GM23338 (cell line): ENCODE results near the gene IRF5. TPM values are rescaled to one million over a fixed set of nuclear protein-coding genes. Genes with fewer than 3 reads are reported as not detected.

ENCODE experiments used
- ATAC-seq: fragments of 200-7000 bp; cut with Tn5 transposase; 3 replicates; pipeline ENCODE4 v1.9.1; 2020
- DNase-seq: peaks from one replicate; pipeline ENCODE4 v3.0.0-alpha.2; 2015; ENCODE audit warnings: low spot score
- H2AFZ ChIP-seq: fragments of 200-600 bp; sonication (generic); 2 replicates; pipeline ENCODE4 v1.8.0; 2016; ENCODE audit warnings: antibody characterized with exemption, mild to moderate bottlenecking, moderate library complexity
- H3F3A ChIP-seq: fragments of 200-600 bp; sonication (generic); replicated peaks from 2 replicates; pipeline ENCODE4 v1.8.0; 2017; ENCODE audit warnings: antibody characterized with exemption, mixed run types, low read depth
- H3K27ac ChIP-seq: fragments of 200-600 bp; sonication (generic); 2 replicates; pipeline ENCODE4 v1.6.1; 2016; ENCODE audit warnings: low read depth
- H3K27me3 ChIP-seq: fragments of 200-600 bp; sonication (generic); 2 replicates; pipeline ENCODE4 v1.8.0; 2016; ENCODE audit warnings: mild to moderate bottlenecking, mixed run types, moderate library complexity; ENCODE audit not compliant: insufficient read depth
- H3K36me3 ChIP-seq: fragments of 200-600 bp; sonication (generic); 2 replicates; pipeline ENCODE4 v1.8.0; 2016; ENCODE audit warnings: mild to moderate bottlenecking; ENCODE audit not compliant: insufficient read depth
- H3K4me1 ChIP-seq: fragments of 200-600 bp; sonication (generic); 2 replicates; pipeline ENCODE4 v1.8.0; 2016; ENCODE audit warnings: mild to moderate bottlenecking, moderate library complexity; ENCODE audit not compliant: insufficient read depth
- H3K4me2 ChIP-seq: fragments of 200-600 bp; sonication (generic); 2 replicates; pipeline ENCODE4 v1.7.1; 2017; ENCODE audit warnings: mixed run types
- H3K4me3 ChIP-seq: fragments of 200-600 bp; sonication (generic); 2 replicates; pipeline ENCODE4 v1.6.1; 2016; ENCODE audit warnings: mixed run types
- H3K79me2 ChIP-seq: fragments of 200-600 bp; sonication (generic); replicated peaks from 2 replicates; pipeline ENCODE4 v1.8.0; 2017; ENCODE audit warnings: mild to moderate bottlenecking; ENCODE audit not compliant: insufficient read depth
- H3K9me2 ChIP-seq: fragments of 200-600 bp; sonication (generic); 2 replicates; pipeline ENCODE4 v1.8.0; 2017; ENCODE audit not compliant: insufficient read depth
- H4K20me1 ChIP-seq: fragments of 200-600 bp; sonication (generic); replicated peaks from 2 replicates; pipeline ENCODE4 v1.8.0; 2017; ENCODE audit warnings: mild to moderate bottlenecking; ENCODE audit not compliant: insufficient read depth
- H3K27ac Mint-ChIP-seq: 2 replicates; pipeline ENCODE4 v1.8.0; 2020; ENCODE audit warnings: inconsistent platforms, mild to moderate bottlenecking, moderate library complexity, mixed read lengths
- H3K27me3 Mint-ChIP-seq: 3 replicates; pipeline ENCODE4 v1.8.0; 2022; ENCODE audit warnings: low read depth, mild to moderate bottlenecking, moderate library complexity, mixed read lengths, inconsistent platforms; ENCODE audit not compliant: insufficient read depth, poor library complexity
- H3K36me3 Mint-ChIP-seq: 3 replicates; pipeline ENCODE4 v1.8.0; 2021; ENCODE audit warnings: low read depth, mild to moderate bottlenecking, inconsistent platforms, moderate library complexity, mixed read lengths
- H3K4me1 Mint-ChIP-seq: 3 replicates; pipeline ENCODE4 v1.8.0; 2020; ENCODE audit warnings: mild to moderate bottlenecking, inconsistent platforms, mixed read lengths
- H3K4me3 Mint-ChIP-seq: 3 replicates; pipeline ENCODE4 v1.8.0; 2021; ENCODE audit warnings: moderate library complexity, mild to moderate bottlenecking, inconsistent platforms, mixed read lengths
- H3K9me3 Mint-ChIP-seq: 3 replicates; pipeline ENCODE4 v1.8.0; 2020; ENCODE audit warnings: moderate library complexity, mild to moderate bottlenecking, inconsistent platforms, mixed read lengths
- CREB1 ChIP-seq: fragments of 250-450 bp; sonication (Bioruptor Pico); IDR thresholded peaks from 2 replicates; pipeline ENCODE4 v1.5.0; 2020; ENCODE audit warnings: low read depth, mild to moderate bottlenecking, moderate library complexity
- CTCF ChIP-seq, 2 experiments: fragments of 200-600 bp in 1 of 2; sonication (generic) in 1 of 2; conservative IDR thresholded peaks; 2 replicates each; pipeline versions ENCODE4 v1.5.1 to v1.6.1; 2016 to 2017; ENCODE audit warnings: antibody characterized with exemption in 2 of 2, low read depth in 2 of 2, mild to moderate bottlenecking in 2 of 2, moderate library complexity in 1 of 2
- ETS1 ChIP-seq: IDR thresholded peaks from 2 replicates; pipeline ENCODE4 v1.6.1; 2016; ENCODE audit warnings: antibody characterized with exemption
- EZH2phosphoT487 ChIP-seq: fragments of 200-600 bp; sonication (generic); IDR thresholded peaks from one replicate; pipeline ENCODE4 v1.8.1; 2018; ENCODE audit warnings: antibody characterized with exemption; ENCODE audit not compliant: unreplicated experiment
- NANOG ChIP-seq: IDR thresholded peaks from 2 replicates; pipeline ENCODE4 v1.6.1; 2016; ENCODE audit warnings: antibody characterized with exemption, borderline replicate concordance
- STAT1 ChIP-seq: IDR thresholded peaks from one replicate; pipeline ENCODE4 v1.6.1; 2016; ENCODE audit warnings: antibody characterized with exemption; ENCODE audit not compliant: unreplicated experiment
- ZNF114 ChIP-seq: fragments of 250-450 bp; sonication (Bioruptor Pico); IDR thresholded peaks from 2 replicates; pipeline ENCODE4 v1.5.0; 2020; ENCODE audit warnings: mild to moderate bottlenecking, moderate library complexity
- ZNF462 ChIP-seq: fragments of 250-450 bp; sonication (Bioruptor Pico); IDR thresholded peaks from 2 replicates; pipeline ENCODE4 v1.5.0; 2020; ENCODE audit warnings: mild to moderate bottlenecking, moderate library complexity
- polyA plus RNA-seq: library from polyadenylated mRNA; unstranded; fragments of >200 nt; fragmentation: Nextera tagmentation; extraction: Ambion mirVana; gene quantifications from 2 replicates; pipeline ENCODE4 v1.2.1, GENCODE V29; 2016
- total RNA-seq: library from RNA; depleted of rRNA; stranded (reverse); fragments of >200 nt; shearing (Covaris generic); gene quantifications from 2 replicates; pipeline ENCODE4 v1.2.3, GENCODE V29; 2014
- TF ChIP-seq, protein P1 (sequence below): IDR thresholded peaks from one replicate; pipeline ENCODE4 v1.6.1; 2018; ENCODE audit warnings: antibody characterized with exemption; ENCODE audit not compliant: unreplicated experiment

Gene IRF5
- total and polyA plus RNA-seq, 2 experiments from 2014 or later = 0.37 to 3.7 TPM

DNA sequence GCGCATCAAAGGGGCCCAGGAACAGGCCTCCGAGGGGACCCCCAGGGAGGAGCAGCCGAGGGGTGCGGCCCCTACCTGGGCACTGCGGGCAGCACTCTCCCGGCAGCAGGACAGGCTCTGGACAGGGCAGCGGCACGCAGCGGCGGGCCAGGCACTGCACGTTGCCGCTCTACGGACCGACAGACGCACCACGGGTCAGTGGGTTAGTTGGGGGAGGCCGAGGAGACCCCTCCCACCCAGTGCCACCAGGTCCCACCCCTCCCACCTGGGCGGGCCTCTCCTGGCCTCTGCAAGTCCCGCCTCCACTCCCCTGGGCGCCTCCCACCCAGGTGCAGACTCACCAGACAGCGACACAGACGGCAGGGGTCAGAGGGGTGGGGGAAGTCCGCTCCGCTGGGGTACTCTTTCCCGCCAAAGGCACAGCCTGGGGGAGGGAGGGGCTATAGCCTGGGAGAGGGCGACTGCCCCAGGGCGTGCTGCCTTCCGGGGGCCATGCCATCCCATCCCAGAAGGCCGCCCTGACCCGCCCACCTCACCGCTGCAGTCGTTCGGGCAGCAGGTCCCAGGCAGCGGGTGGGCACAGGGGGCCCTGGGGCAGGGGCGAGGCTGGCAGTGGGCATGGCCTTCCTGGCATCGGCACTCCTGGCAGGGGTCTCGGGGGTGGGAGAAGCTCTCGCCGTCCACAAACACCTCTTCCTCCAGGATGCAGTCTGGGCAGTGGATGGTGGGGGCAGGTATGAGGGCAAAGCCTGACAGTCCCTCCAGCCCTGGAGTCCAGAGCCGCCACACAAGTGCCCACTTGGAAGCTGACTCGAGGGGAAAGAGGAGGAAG is 46.4 kb upstream of the IRF5 start (continued):
- TF ChIP-seq ZNF462 = no peak

GRCh38 chr7:128891942-128892269 is 45.8 kb upstream of the IRF5 start:
- Mint-ChIP-seq H3K27me3 (peaks cover 9% of the 10 kb centered on the region), H3K27ac (no peak overlapping the region), H3K4me1 (no peaks in the 10 kb centered on the region; the same call in 2 of the 3 replicates), H3K36me3 (no peaks in the 10 kb centered on the region), H3K4me3 (peak overlapping the region; percentile 47), H3K9me3 (no peaks in the 10 kb centered on the region; the same call in 2 of the 3 replicates)
- Histone ChIP-seq H3K4me3 (no peak overlapping the region), H3K4me1 (peaks cover 12% of the 10 kb centered on the region; the same call in 1 of the 2 replicates), H3K9me2 (no peaks in the 10 kb centered on the region), H3K4me2 (0 out of 2 replicates have a peak overlapping the region, but pooled peaks have one; percentile 78), H4K20me1 (no peaks in the 10 kb centered on the region), H3F3A (0 out of 2 replicates have a peak, but pooled peaks cover 7% of the 10 kb centered on the region), H3K36me3 (no peaks in the 10 kb centered on the region), H3K79me2 (no peaks in the 10 kb centered on the region), H3K27me3 (peaks cover 10% of the 10 kb centered on the region; the same call in 1 of the 2 replicates), H3K27ac (no peak overlapping the region), H2AFZ (no peak overlapping the region; the same call in 1 of the 2 replicates)
- DNase-seq (no peak), ATAC-seq (no peak)
- TF ChIP-seq STAT1 (no peak), CTCF (conservative IDR thresholded peaks at IDR 0.05; ENCODE audit: low read depth in 2 of 2) (no peak), ZNF114 (CRISPR knock-in tag) (no peak), ETS1 (no peak), NANOG (no peak), CREB1 (CRISPR knock-in tag) (no peak), EZH2phosphoT487 (no peak)
- TF ChIP-seq, protein P1, sequence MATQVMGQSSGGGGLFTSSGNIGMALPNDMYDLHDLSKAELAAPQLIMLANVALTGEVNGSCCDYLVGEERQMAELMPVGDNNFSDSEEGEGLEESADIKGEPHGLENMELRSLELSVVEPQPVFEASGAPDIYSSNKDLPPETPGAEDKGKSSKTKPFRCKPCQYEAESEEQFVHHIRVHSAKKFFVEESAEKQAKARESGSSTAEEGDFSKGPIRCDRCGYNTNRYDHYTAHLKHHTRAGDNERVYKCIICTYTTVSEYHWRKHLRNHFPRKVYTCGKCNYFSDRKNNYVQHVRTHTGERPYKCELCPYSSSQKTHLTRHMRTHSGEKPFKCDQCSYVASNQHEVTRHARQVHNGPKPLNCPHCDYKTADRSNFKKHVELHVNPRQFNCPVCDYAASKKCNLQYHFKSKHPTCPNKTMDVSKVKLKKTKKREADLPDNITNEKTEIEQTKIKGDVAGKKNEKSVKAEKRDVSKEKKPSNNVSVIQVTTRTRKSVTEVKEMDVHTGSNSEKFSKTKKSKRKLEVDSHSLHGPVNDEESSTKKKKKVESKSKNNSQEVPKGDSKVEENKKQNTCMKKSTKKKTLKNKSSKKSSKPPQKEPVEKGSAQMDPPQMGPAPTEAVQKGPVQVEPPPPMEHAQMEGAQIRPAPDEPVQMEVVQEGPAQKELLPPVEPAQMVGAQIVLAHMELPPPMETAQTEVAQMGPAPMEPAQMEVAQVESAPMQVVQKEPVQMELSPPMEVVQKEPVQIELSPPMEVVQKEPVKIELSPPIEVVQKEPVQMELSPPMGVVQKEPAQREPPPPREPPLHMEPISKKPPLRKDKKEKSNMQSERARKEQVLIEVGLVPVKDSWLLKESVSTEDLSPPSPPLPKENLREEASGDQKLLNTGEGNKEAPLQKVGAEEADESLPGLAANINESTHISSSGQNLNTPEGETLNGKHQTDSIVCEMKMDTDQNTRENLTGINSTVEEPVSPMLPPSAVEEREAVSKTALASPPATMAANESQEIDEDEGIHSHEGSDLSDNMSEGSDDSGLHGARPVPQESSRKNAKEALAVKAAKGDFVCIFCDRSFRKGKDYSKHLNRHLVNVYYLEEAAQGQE = no peak
